ENCODE data around the gene ALDOB. TPM values are rescaled to one million over a fixed set of nuclear protein-coding genes. Genes with fewer than 3 reads are reported as not detected.

Gene ALDOB
- total RNA-seq, 1 donor: not detected

DNA sequence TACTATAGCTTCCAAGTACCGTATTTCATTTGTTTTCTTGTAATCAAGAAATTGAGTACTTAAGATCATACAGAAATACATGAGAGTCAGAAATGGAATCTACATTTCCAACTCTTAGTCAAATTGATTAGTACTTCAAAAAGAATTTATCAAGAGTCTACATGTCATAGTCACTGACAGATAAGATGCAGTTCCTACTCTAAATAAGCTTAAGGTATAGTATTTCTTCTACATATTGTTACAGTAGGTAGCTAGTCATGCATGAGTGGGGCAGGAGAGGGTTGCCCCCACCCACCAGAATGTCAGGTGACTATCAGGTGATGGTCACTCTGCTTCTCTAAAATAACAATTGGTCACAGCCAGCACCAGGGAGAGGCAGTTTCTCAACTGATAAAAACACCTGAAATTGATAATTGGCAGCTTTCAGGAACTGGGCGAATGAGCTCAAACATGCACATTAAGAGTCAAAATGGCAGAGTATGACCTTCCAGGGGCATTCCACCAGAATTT, 53.7 kb downstream of the ALDOB start:
- TF ChIP-seq, protein P1, sequence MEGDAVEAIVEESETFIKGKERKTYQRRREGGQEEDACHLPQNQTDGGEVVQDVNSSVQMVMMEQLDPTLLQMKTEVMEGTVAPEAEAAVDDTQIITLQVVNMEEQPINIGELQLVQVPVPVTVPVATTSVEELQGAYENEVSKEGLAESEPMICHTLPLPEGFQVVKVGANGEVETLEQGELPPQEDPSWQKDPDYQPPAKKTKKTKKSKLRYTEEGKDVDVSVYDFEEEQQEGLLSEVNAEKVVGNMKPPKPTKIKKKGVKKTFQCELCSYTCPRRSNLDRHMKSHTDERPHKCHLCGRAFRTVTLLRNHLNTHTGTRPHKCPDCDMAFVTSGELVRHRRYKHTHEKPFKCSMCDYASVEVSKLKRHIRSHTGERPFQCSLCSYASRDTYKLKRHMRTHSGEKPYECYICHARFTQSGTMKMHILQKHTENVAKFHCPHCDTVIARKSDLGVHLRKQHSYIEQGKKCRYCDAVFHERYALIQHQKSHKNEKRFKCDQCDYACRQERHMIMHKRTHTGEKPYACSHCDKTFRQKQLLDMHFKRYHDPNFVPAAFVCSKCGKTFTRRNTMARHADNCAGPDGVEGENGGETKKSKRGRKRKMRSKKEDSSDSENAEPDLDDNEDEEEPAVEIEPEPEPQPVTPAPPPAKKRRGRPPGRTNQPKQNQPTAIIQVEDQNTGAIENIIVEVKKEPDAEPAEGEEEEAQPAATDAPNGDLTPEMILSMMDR (IDR thresholded peaks at IDR 0.05; ENCODE audit: insufficient read depth, low read depth, low read length): no peak
- H3K4me3 ChIP-seq (ENCODE audit: low read depth, low read length): no peak overlapping the region
- no peak for DNase-seq (ENCODE audit: low read depth)

GRCh38 chr9:101381118-101381517, 54.5 kb downstream of the ALDOB start:
- TF ChIP-seq, protein P1 (IDR thresholded peaks at IDR 0.05; ENCODE audit: insufficient read depth, low read depth, low read length): no peak
- H3K4me3 ChIP-seq (ENCODE audit: low read depth, low read length): no peak overlapping the region

GRCh38 chr9:101380295-101380694, 55.3 kb downstream of the ALDOB start:
- H3K4me3 ChIP-seq (ENCODE audit: low read depth, low read length): no peak overlapping the region
- TF ChIP-seq, protein P1 (IDR thresholded peaks at IDR 0.05; ENCODE audit: insufficient read depth, low read depth, low read length): no peak
- no peak for DNase-seq (ENCODE audit: low read depth)

More at GRCh38 chr9:101381118-101381517, 54.5 kb downstream of the ALDOB start:
- DNase-seq (ENCODE audit: low read depth): no peak

DNA sequence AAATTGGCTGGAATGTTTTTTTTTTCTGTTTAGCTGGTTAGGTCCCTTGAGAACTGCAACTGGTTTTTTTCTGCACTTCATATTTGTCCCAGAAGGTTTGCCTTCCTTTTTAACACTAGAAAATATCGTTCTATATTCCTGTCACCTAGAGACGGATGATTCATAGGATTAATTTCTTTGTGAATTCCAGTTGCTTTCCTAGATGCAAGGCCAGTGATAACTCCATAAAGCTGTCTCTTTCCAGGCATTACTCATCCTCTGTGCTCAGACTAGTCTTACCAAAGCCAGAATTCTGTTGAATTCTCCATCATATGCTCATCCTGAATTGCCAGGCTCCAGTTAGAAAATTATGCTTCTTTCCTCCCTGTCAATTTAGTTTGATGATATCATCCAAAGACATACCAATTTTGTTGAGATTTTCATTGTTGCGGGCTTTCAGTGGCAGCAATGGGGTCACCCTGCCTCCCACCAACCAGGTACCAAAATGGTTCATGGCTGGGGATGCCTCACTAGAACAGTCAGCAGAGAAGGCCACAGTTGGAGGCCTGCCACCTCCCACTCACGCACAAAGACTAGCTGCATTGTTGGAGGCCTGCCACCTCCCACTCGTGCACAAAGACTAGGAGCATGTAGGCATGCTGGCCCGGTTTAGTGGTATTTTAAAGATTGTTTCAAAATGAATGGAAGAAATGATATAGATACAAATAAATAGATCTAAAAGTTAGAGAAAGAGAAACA, 59.3 kb downstream of the ALDOB start:
- peak; percentile 79 for DNase-seq (ENCODE audit: low read depth)
- TF ChIP-seq, protein P1 (IDR thresholded peaks at IDR 0.05; ENCODE audit: insufficient read depth, low read depth, low read length): no peak
- H3K4me3 ChIP-seq (ENCODE audit: low read depth, low read length): no peak overlapping the region

DNA sequence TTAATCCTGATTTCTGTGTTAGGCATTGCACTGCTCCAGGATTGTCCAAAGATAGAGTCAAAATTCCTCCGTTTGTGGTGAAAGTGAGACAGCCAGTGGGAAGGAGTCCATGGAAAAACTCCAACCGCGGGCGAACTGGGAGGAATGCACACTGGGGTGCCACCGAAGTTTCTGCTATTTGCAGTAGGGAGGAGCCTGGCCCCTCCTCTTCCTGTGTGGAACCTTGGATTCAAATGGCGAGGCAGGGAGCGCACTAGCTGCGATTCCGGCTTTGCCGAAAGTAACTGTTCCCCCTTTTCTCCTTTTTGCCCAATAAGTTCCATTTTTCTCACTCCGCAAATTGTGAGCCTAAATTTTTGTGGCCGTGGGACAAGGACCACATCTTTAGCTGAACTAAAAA, 60.0 kb downstream of the ALDOB start:
- TF ChIP-seq, protein P1 (IDR thresholded peaks at IDR 0.05; ENCODE audit: insufficient read depth, low read depth, low read length): no peak
- DNase-seq (ENCODE audit: low read depth): no peak
- H3K4me3 ChIP-seq (ENCODE audit: low read depth, low read length): peak overlapping the region; percentile 39

DNA sequence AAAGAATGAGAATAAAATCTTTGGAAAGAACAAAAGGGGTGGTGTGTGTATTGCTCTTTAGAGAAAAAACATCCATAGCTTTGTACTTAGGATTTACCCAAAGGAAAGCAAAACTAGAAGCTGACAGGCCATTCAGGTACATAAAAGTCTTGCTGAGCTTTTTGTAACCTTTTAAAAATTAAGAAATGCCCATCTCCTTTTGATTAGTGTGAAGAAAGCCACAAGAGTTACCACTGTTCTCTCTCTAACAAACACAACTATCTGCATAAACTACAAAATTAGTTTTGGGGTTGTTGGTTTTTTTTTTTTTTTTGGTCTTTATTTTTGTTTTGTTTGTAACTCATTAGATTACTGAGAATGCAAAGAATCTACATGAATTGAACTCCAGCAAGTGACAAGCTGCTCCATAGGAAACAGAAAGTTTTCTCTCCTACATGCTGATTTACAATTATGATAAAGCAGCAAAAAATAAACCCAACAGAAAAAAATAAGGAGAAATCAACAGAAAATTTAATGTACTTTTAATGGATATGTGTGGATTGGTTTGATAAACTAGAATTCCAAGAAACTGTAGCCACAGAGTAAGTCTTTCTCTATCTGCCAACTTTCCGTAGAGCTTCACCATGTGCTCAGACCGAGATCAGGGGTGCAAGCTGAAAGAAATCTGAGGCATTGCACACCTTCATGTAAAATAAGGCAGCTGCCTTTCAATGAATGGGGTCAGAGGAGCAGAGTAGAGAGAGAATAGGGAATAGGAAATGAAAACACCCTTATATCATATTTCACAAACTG, 63.1 kb downstream of the ALDOB start:
- no peak overlapping the region for H3K4me3 ChIP-seq (ENCODE audit: low read depth, low read length)
- TF ChIP-seq, protein P1 (IDR thresholded peaks at IDR 0.05; ENCODE audit: insufficient read depth, low read depth, low read length): no peak
- DNase-seq (ENCODE audit: low read depth): no peak
